ENCODE measurements around the gene GHITM. TPM values are rescaled to one million over a fixed set of nuclear protein-coding genes. Genes with fewer than 3 reads are reported as not detected.
A peak's percentile ranks its signal among the peaks of the same experiment; 100 is the strongest.
"Not testable (repeated sequence)": the region's sequence is repeated elsewhere in the genome, so short reads cannot be mapped to it uniquely, and the experiment has no call there.

Gene GHITM
- total RNA-seq, 1 experiment from 2014 or later: 156 TPM

DNA sequence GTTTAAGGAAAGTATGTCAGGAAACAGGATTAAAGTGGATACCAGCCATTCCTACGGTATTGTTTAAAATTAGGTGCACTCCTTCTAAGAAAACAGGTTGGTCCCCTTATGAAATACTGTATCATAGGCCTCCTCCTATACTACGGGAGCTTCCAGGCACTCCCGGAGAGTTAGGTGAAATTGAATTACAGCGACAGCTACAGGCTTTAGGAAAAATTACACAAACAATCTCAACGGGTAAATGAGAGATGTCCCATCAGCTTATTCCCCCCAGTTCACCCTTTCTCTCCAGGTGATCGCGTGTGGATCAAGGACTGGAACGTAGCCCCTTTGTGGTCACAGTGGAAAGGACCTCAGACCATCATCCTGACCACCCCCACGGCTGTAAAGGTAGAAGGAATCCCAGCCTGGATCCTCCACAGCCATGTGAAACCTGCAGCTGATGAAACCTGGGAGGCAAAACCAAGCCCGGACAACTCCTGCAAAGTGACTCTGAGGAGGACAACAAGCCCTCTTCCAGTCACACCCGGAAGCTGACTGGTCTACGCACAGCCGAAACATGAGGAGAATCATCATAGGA is 25.1 kb upstream of the GHITM start:
- ChIA-PET CTCF (interaction anchor here (0.6 to 1.5 kb wide), 4 partner anchors 12 to 98 kb away, joined by 3 to 4 read pairs (median 4); no protein-coding TSS in a partner anchor), RAD21 (ENCODE audit: low non-redundant PET in 1 of 2, low total read pairs in 2 of 2, uncharacterized antibody in 2 of 2, unreplicated experiment in 2 of 2) (no interaction called here), POLR2A (interaction anchor here (0.7 kb wide), 1 partner anchor 11 kb away, joined by 3 read pairs; no protein-coding TSS in a partner anchor)
- ATAC-seq (no peak), DNase-seq (ENCODE audit: low read depth, low spot score) (no peak)
- Histone ChIP-seq H4K20me1 (ENCODE audit: insufficient read depth) (no peaks in the 10 kb centered on the region), H3K4me2 (ENCODE audit: low read length) (no peak overlapping the region), H3K27me3 (ENCODE audit: insufficient read depth, low read length) (no peaks in the 10 kb centered on the region), H2AFZ (ENCODE audit: low read depth, low read length, poor library complexity, severe bottlenecking) (no peak overlapping the region), H3K9ac (ENCODE audit: low read length) (no peak overlapping the region), H3K4me1 (ENCODE audit: control insufficient read depth in 1 of 2, insufficient read depth in 2 of 2, low read length in 2 of 2) (peaks cover 0 to 8% of the 10 kb centered on the region in 2 experiments; a peak in 2 of 4 replicates), H3K79me2 (ENCODE audit: insufficient read depth, low read length) (no peaks in the 10 kb centered on the region), H3K9me2 (ENCODE audit: insufficient read depth) (no peaks in the 10 kb centered on the region), H3K27ac (ENCODE audit: low read depth, low read length) (no peak overlapping the region), H3K36me3 (ENCODE audit: control insufficient read depth in 1 of 2, insufficient read depth in 2 of 2, low read length in 2 of 2) (no peaks in the 10 kb centered on the region), H3K4me3 (replicated peaks in 1 of 2; ENCODE audit: low read depth in 1 of 2, low read length in 2 of 2) (no peak overlapping the region), H3K9me3 (ENCODE audit: control insufficient read depth in 1 of 2, insufficient read depth in 1 of 2, low read depth in 1 of 2, low read length in 2 of 2) (no peaks in the 10 kb centered on the region)
- TF ChIP-seq RAD21 (IDR thresholded peaks at IDR 0.05; ENCODE audit: low read depth) (peak; percentile 23; the same call in 1 of the 2 replicates), ELF1 (IDR thresholded peaks at IDR 0.05; ENCODE audit: borderline replicate concordance, low read depth) (no peak)
- TF ChIP-seq, protein P1, sequence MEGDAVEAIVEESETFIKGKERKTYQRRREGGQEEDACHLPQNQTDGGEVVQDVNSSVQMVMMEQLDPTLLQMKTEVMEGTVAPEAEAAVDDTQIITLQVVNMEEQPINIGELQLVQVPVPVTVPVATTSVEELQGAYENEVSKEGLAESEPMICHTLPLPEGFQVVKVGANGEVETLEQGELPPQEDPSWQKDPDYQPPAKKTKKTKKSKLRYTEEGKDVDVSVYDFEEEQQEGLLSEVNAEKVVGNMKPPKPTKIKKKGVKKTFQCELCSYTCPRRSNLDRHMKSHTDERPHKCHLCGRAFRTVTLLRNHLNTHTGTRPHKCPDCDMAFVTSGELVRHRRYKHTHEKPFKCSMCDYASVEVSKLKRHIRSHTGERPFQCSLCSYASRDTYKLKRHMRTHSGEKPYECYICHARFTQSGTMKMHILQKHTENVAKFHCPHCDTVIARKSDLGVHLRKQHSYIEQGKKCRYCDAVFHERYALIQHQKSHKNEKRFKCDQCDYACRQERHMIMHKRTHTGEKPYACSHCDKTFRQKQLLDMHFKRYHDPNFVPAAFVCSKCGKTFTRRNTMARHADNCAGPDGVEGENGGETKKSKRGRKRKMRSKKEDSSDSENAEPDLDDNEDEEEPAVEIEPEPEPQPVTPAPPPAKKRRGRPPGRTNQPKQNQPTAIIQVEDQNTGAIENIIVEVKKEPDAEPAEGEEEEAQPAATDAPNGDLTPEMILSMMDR (IDR thresholded peaks at IDR 0.05 in 2 of 3, conservative IDR thresholded peaks at IDR 0.05 in 1 of 3; ENCODE audit: borderline replicate concordance in 1 of 3, insufficient read depth in 1 of 3, low read depth in 2 of 3, low read length in 2 of 3): peak in 2 of 3 experiments; percentile 31 to 40; a peak in 3 of 6 replicates
- no TSS peak for BruUV-seq (replicated peaks)
- intact Hi-C loops (cut with micrococcal nuclease): no loop called here

DNA sequence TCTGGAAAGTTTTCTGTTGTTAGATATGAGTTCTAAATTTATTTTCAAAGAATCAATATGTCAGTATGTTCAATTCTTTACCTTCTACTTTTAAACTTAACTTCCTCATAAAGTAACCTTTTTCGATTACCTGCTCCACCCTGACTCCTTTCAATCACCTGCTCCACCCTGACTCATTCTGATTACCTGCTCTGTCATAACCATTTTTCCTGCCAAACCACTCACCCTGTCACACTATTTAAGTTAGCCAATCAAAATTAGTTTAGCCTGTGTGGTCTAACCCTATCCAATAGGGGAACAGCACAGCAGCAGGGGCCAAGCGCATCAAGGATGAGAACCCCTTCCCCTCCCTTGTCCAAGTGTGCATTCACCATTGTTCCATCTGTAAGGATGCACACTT is 22.1 kb upstream of the GHITM start:
- H3K4me3 ChIP-seq (replicated peaks in 1 of 2; ENCODE audit: low read depth in 1 of 2, low read length in 2 of 2); H3K79me2 ChIP-seq (ENCODE audit: insufficient read depth, low read length); intact Hi-C loops (cut with micrococcal nuclease); H2AFZ ChIP-seq (ENCODE audit: low read depth, low read length, poor library complexity, severe bottlenecking); ATAC-seq; H3K9me2 ChIP-seq (ENCODE audit: insufficient read depth); RAD21 ChIA-PET (ENCODE audit: low non-redundant PET in 1 of 2, low total read pairs in 2 of 2, uncharacterized antibody in 2 of 2, unreplicated experiment in 2 of 2); POLR2A ChIA-PET; BruUV-seq (replicated peaks); H3K27ac ChIP-seq (ENCODE audit: low read depth, low read length); H3K9ac ChIP-seq (ENCODE audit: low read length); H3K4me1 ChIP-seq (ENCODE audit: control insufficient read depth in 1 of 2, insufficient read depth in 2 of 2, low read length in 2 of 2); H3K36me3 ChIP-seq (ENCODE audit: control insufficient read depth in 1 of 2, insufficient read depth in 2 of 2, low read length in 2 of 2); H3K27me3 ChIP-seq (ENCODE audit: insufficient read depth, low read length); CTCF ChIA-PET; H3K9me3 ChIP-seq (ENCODE audit: control insufficient read depth in 1 of 2, insufficient read depth in 1 of 2, low read depth in 1 of 2, low read length in 2 of 2); DNase-seq (ENCODE audit: low read depth, low spot score); H4K20me1 ChIP-seq (ENCODE audit: insufficient read depth); H3K4me2 ChIP-seq (ENCODE audit: low read length): not testable (repeated sequence)
